GM12865 (cell line): Measurements from ENCODE around the gene RAB27B.

Source experiments
- DNase-seq: peaks from one replicate; pipeline ENCODE4 v3.0.0; 2010; ENCODE audit warnings: low read depth
- H3K4me3 ChIP-seq: 2 replicates; pipeline ENCODE4 v1.5.1; 2011; ENCODE audit warnings: mild to moderate bottlenecking, low read depth, low read length, control low read depth
- CTCF ChIP-seq: IDR thresholded peaks from 2 replicates; pipeline ENCODE4 v1.5.1; 2011; ENCODE audit warnings: low read length, control low read depth, low read depth, inconsistent platforms; ENCODE audit not compliant: insufficient read depth; ENCODE audit errors: missing control alignments

RAB27B gene

GRCh38 chr18:54931152-54931551, 102.9 kb downstream of the RAB27B start:
- DNase-seq = no peak
- no peak for TF ChIP-seq CTCF
- H3K4me3 ChIP-seq = no peak overlapping the region

GRCh38 chr18:54932472-54932871, 104.2 kb downstream of the RAB27B start:
- no peak for TF ChIP-seq CTCF
- no peak overlapping the region for H3K4me3 ChIP-seq
- no peak for DNase-seq

GRCh38 chr18:54938506-54938905, 110.2 kb downstream of the RAB27B start:
- no peak for TF ChIP-seq CTCF
- DNase-seq = no peak
- no peak overlapping the region for H3K4me3 ChIP-seq

GRCh38 chr18:54939361-54939917, 111.2 kb downstream of the RAB27B start:
- TF ChIP-seq CTCF = no peak
- no peak overlapping the region for H3K4me3 ChIP-seq

DNA sequence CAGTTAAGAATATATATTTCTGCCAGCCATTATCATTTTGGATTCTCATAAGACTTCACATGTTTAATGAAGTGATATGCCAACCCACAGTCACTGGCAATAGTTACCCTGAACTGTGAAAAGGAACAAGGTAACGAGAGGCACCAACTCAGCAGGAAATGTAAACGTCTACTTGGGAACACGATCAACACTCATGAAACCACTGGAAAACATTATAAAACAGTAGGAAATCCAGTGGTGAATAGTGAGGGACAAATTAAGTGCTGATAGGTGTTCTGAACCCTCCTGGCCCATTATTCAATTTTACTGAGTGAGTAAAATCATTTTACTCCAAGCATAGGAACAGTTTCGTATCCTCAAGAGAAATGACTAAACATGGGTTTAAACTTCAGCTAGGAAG, 113.9 kb downstream of the RAB27B start:
- no peak overlapping the region for H3K4me3 ChIP-seq
- no peak for TF ChIP-seq CTCF
- DNase-seq = no peak

More at GRCh38 chr18:54939361-54939917, 111.2 kb downstream of the RAB27B start:
- peak; percentile 7 for DNase-seq

GRCh38 chr18:54942569-54942968, 114.3 kb downstream of the RAB27B start:
- DNase-seq = no peak
- no peak for TF ChIP-seq CTCF
- no peak overlapping the region for H3K4me3 ChIP-seq
